GM18951 (cell line): Measurements from ENCODE around the gene MRPS35.

Experiments used
- POLR2A ChIP-seq: IDR thresholded peaks from 4 replicates; pipeline ENCODE4 v1.6.1; 2011; ENCODE audit warnings: mild to moderate bottlenecking; ENCODE audit not compliant: insufficient read length, insufficient read depth; ENCODE audit errors: extremely low read depth
- in situ Hi-C: fragments of 300-500 bp; cut with MboI; formaldehyde crosslinking; loops from one replicate; pipeline ENCODE4 v1.12.0; 2022; ENCODE audit warnings: low sequenced_read_pairs, mixed read lengths, inconsistent platforms; ENCODE audit not compliant: unreplicated experiment

Gene MRPS35

GRCh38 chr12:27710592-27711316 lies at the start of gene MRPS35:
Gene MRPS35 (plus strand): TSS chr12:27710832. CDS start chr12:27710844, 12 bp downstream.
- peak; percentile 97 for TF ChIP-seq POLR2A
- in situ Hi-C loops: no loop called here

DNA sequence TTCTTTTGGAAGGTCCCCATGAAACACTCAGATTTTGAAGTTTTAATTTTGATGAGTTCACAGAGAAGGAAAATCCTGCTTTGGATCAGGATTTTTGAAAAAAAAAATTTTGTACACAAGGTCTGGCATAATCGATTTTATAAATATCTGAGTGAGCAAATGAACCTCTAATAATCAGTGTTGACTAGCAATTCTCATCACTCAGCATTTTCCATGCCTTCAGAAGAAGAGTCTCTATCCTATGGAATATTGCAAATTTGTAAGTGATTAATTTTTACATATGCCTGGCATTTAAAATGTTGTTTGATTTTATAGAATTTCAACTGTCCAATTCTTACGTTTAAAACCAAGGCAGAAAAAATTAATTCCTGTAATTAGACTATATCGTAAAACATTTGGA lies 44.9 kb upstream of the MRPS35 start:
- TF ChIP-seq POLR2A: no peak
- in situ Hi-C loops: no loop called here

DNA sequence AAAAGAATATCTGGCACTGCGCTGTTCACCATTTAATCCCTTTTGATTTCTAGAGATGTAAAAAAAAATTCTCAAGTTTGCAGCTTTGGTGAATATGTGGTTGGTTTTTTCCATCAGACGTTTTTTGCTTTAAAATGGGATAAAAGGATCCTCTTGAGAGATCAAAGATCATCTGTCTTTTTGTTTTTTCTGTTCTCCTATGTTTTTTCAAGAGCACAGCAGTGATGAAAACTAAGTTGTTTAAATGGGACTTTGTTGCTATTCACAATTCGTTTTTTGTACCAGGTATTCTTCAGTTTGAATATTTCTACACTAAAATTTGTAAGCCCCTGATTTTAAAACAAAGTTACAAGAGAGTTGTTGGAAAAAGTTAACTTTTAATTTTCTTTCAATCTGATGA lies 44.1 kb upstream of the MRPS35 start:
- in situ Hi-C loops: no loop called here
- TF ChIP-seq POLR2A: no peak

- in situ Hi-C loops: no loop called here
These were observed 43.1 kb upstream of the MRPS35 start for GRCh38 chr12:27667540-27667939.

DNA sequence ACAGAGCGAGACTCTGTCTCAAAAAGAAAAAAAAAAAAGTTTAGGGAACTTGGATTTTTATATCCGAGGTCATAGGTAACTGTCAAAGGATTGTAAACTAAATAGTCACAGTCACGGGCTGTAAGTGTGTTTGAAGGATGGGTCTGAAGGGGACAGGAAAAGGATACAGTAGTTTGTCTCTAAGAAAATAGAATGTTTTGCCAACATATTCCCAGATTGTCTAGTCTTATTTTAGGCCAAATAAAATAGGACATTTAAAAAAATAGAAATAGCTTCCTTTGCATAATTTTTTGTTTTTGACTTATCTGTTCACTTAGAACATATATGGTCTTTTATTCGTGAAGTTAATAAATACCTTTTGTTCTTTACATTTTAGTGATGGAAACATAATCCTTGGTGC lies 38.6 kb upstream of the MRPS35 start:
- TF ChIP-seq POLR2A: no peak
- in situ Hi-C loops: no loop called here

More at GRCh38 chr12:27667540-27667939, 43.1 kb upstream of the MRPS35 start:
- TF ChIP-seq POLR2A: no peak

DNA sequence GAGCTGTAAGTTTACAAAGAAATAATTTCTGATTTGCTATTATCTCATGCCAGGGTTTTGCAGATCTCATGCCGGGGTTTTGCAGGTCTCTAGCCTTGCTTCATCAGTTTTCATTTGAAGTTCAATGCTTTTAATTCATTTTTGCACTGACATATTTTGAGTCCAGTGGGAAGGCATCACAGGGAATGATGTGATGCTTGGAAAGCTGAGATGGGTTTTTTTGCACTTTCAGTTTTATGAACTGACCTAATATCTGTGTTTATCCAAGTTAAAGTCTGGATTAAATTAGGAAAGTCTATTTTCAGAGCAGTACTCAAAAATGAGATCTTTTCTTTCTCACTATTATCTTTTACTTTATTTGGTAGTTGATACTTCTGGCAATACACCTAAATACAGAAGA lies 38.0 kb upstream of the MRPS35 start:
- in situ Hi-C loops: no loop called here
- no peak for TF ChIP-seq POLR2A

DNA sequence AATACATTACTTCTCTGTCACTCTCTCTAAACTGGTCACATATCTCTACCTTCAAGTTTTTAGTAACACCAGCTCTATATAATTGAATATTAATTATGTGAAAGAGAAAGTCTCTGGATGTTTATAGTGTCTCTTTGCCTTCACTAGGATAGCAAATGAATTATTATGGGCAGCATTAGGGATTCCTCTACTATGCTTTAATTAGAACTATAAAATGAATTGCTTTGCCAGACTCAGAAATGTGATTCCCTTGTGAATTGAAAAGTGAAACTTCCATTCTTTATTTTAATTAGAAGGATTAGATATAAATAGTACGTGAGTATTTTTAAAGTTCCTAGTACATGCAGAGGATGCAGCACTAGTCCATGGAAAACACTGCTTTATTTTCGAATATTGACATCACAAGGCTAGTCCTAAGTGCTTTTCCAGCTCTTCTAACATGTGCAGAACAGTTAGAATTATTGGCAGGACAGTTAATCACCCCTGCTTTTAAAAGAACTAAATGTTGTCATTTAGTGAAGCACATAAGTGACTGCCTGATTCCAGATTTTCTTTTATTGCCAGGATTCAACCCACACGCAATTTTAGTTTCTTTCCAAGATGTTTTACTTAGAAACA lies 37.4 kb upstream of the MRPS35 start:
- in situ Hi-C loops: no loop called here
- no peak for TF ChIP-seq POLR2A

DNA sequence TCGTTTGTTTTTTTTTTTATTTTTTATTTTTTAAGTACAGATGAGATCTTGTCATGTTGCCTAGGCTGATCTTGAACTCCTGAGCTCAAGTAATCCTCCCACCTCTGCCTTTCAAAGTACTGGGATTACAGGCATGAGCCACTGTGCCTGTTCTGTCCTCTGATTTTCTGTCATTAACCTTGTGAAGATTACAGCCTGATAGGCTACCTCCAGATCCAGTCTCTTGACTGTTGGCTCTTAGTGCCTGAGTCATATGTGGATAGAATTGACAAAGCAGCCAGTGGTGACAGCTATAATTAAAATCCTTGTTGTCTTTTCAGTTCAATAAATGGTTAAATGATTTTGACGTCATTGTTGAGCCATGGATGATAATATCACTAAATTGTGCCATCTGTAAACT lies 35.6 kb upstream of the MRPS35 start:
- in situ Hi-C loops: no loop called here

GRCh38 chr12:27680619-27681018 lies 30.0 kb upstream of the MRPS35 start:
- in situ Hi-C loops: no loop called here
- no peak for TF ChIP-seq POLR2A

More for the DNA sequence above, 35.6 kb upstream of the MRPS35 start:
- TF ChIP-seq POLR2A: no peak

- in situ Hi-C loops: no loop called here
- no peak for TF ChIP-seq POLR2A
These were observed 28.1 kb upstream of the MRPS35 start for GRCh38 chr12:27682534-27682933.

GRCh38 chr12:27685274-27685673 lies 25.4 kb upstream of the MRPS35 start:
- in situ Hi-C loops: no loop called here
- no peak for TF ChIP-seq POLR2A

DNA sequence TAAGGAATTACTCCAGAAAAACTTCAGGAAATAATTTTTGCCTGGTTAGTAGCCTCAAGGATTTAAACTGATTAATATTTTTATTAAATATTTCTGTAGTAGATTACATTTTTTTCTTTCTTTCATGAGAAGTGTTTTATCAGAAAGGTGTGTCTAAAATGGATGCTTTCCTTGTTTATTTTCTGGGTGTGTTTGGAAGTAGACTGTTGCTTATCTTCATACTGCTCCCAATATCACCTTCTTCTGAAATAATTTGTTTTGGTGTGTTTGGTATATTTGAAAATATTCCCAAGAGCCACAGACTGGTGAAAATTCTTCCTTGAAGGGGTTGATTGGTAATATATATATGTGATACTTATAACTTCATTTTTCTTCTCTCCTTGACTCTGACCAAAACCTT lies 24.5 kb upstream of the MRPS35 start:
- in situ Hi-C loops: no loop called here
- TF ChIP-seq POLR2A: no peak

DNA sequence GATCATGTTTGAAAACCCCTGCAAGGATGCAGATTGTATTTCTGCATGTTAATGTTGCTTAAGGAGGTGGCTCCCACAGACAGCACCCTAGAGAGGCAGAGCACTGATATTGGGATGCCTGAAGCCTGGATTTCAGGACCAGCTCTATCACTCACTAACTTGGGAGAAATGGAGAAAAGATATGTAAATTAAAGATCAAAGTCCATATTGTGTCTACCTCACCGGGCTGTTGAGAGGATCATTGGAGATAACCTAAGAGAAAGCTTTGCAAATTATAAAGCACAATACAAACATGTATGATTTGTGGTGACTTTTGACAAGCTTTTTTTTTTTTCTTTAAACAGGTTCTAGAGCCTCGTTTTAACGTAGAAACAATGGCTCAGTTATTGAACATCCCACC lies 22.0 kb upstream of the MRPS35 start:
- in situ Hi-C loops: no loop called here
- no peak for TF ChIP-seq POLR2A

DNA sequence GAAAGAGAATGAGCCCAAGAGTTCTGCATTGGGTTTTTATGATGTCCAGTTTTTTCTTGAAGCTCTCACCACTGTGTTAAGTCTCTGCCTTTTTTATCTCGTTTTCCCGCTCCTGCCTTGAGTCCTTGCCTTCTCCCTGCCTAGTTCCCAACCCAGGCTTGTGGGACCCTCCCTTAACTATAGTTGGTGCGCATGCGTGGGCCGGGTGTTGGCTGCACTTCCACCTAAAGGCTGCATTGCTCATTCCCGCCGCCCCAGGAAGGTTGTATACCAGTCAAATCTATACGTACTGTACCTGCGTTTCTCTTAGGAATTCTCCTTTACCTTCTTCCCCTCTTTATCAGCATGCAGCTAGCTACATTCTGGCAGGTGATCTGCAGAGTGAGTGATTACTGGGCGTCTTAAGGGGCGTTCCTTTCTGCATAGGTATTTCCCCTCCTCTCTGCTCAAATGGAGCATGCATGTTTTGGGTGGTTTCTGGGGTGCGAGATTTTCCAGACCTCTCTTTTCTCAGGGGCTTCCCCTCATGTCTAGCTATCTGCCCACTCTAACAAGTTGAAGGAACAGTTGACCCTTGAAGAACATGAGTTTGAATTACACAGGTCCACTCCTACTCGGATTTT lies 21.0 kb upstream of the MRPS35 start:
- in situ Hi-C loops: no loop called here
- no peak for TF ChIP-seq POLR2A
